IPS-18c (cell line): Measurements from ENCODE around the gene CDH26.
A peak's percentile ranks its signal among the peaks of the same experiment; 100 is the strongest.

Source experiments
- H3K4me3 ChIP-seq: 2 replicates; pipeline ENCODE4 v1.7.0; 2013; ENCODE audit warnings: low read depth, mild to moderate bottlenecking, low read length, moderate library complexity; ENCODE audit not compliant: insufficient read depth
- H3K9me3 ChIP-seq: one replicate; pipeline ENCODE4 v1.6.1; 2013; ENCODE audit warnings: mild to moderate bottlenecking, low read length, moderate library complexity; ENCODE audit not compliant: control insufficient read depth, insufficient read depth

CDH26 gene

GRCh38 chr20:59958123-59958522, at the start of gene CDH26:
TSS of gene CDH26 (plus strand) at chr20:59958423. CDS start at chr20:59958727, 304 bp downstream.
- Histone ChIP-seq H3K9me3 (no peaks in the 10 kb centered on the region), H3K4me3 (no peak within 1 kb of the TSS)

- no peaks in the 10 kb centered on the region for H3K9me3 ChIP-seq
- H3K4me3 ChIP-seq, result no peak overlapping the region
These were observed 49.4 kb upstream of the CDH26 start for GRCh38 chr20:59908855-59909254.

- Histone ChIP-seq H3K9me3 (no peaks in the 10 kb centered on the region), H3K4me3 (no peak overlapping the region)
These were observed 47.2 kb upstream of the CDH26 start for GRCh38 chr20:59911041-59911440.

- H3K4me3 ChIP-seq, result no peak overlapping the region
- H3K9me3 ChIP-seq, result no peaks in the 10 kb centered on the region
These were observed 45.6 kb upstream of the CDH26 start for GRCh38 chr20:59912609-59913008.

- no peaks in the 10 kb centered on the region for H3K9me3 ChIP-seq
- H3K4me3 ChIP-seq, result no peak overlapping the region
These were observed 37.3 kb upstream of the CDH26 start for GRCh38 chr20:59920944-59921343.

- no peak overlapping the region for H3K4me3 ChIP-seq
These were observed 34.7 kb upstream of the CDH26 start for GRCh38 chr20:59923514-59923913.

GRCh38 chr20:59925359-59925758, 32.9 kb upstream of the CDH26 start:
- Histone ChIP-seq H3K4me3 (no peak overlapping the region), H3K9me3 (no peaks in the 10 kb centered on the region)

More at GRCh38 chr20:59923514-59923913, 34.7 kb upstream of the CDH26 start:
- no peaks in the 10 kb centered on the region for H3K9me3 ChIP-seq

- H3K4me3 ChIP-seq, result no peak overlapping the region
- no peaks in the 10 kb centered on the region for H3K9me3 ChIP-seq
These were observed 32.3 kb upstream of the CDH26 start for GRCh38 chr20:59925899-59926298.

GRCh38 chr20:59931511-59932312, 26.5 kb upstream of the CDH26 start:
- no peaks in the 10 kb centered on the region for H3K9me3 ChIP-seq
- H3K4me3 ChIP-seq, result no peak overlapping the region

GRCh38 chr20:59932616-59933295, 25.5 kb upstream of the CDH26 start:
- Histone ChIP-seq H3K9me3 (no peaks in the 10 kb centered on the region), H3K4me3 (no peak overlapping the region)

GRCh38 chr20:59933296-59933848, 24.9 kb upstream of the CDH26 start, which contains the start of gene SYCP2:
TSS of gene SYCP2 (minus strand) at chr20:59933637. CDS start at chr20:59922413, 11,224 bp downstream.
- Histone ChIP-seq H3K4me3 (peak within 1 kb of the TSS; percentile 45), H3K9me3 (no peaks in the 10 kb centered on the region)

- H3K4me3 ChIP-seq, result peak overlapping the region; percentile 45
These were observed 24.2 kb upstream of the CDH26 start for GRCh38 chr20:59933849-59934585.

GRCh38 chr20:59935457-59936185, 22.6 kb upstream of the CDH26 start:
- Histone ChIP-seq H3K9me3 (no peaks in the 10 kb centered on the region), H3K4me3 (no peak overlapping the region)

More at GRCh38 chr20:59933849-59934585, 24.2 kb upstream of the CDH26 start:
- H3K9me3 ChIP-seq, result no peaks in the 10 kb centered on the region

- H3K4me3 ChIP-seq, result no peak overlapping the region
These were observed 21.8 kb upstream of the CDH26 start for GRCh38 chr20:59936409-59936808.

GRCh38 chr20:59937150-59937549, 21.1 kb upstream of the CDH26 start:
- H3K9me3 ChIP-seq, result no peaks in the 10 kb centered on the region

More at GRCh38 chr20:59936409-59936808, 21.8 kb upstream of the CDH26 start:
- H3K9me3 ChIP-seq, result no peaks in the 10 kb centered on the region

GRCh38 chr20:59938221-59938620, 20.0 kb upstream of the CDH26 start:
- no peak overlapping the region for H3K4me3 ChIP-seq

More at GRCh38 chr20:59937150-59937549, 21.1 kb upstream of the CDH26 start:
- no peak overlapping the region for H3K4me3 ChIP-seq

GRCh38 chr20:59938696-59939051, 19.5 kb upstream of the CDH26 start:
- no peaks in the 10 kb centered on the region for H3K9me3 ChIP-seq
- no peak overlapping the region for H3K4me3 ChIP-seq

More at GRCh38 chr20:59938221-59938620, 20.0 kb upstream of the CDH26 start:
- H3K9me3 ChIP-seq, result no peaks in the 10 kb centered on the region
